Neural progenitor cell (in vitro differentiated cells): ENCODE data around the gene SVOP. TPM values are rescaled to one million over a fixed set of nuclear protein-coding genes. Genes with fewer than 3 reads are reported as not detected.

ENCODE experiments used
- DNase-seq: peaks from one replicate; pipeline ENCODE4 v3.0.0-alpha.2; 2016; ENCODE audit warnings: low spot score
- H2AFZ ChIP-seq: fragments of 200-600 bp; sonication (generic); replicated peaks from 2 replicates; pipeline ENCODE4 v1.6.1; 2016; ENCODE audit warnings: antibody characterized with exemption
- H3F3A ChIP-seq: fragments of 200-600 bp; sonication (generic); 2 replicates; pipeline ENCODE4 v1.6.1; 2016; ENCODE audit warnings: antibody characterized with exemption, low read depth
- H3K27ac ChIP-seq: fragments of 200-600 bp; sonication (generic); 2 replicates; pipeline ENCODE4 v1.5.1; 2016; ENCODE audit warnings: mild to moderate bottlenecking
- H3K27me3 ChIP-seq: fragments of 200-600 bp; sonication (generic); 2 replicates; pipeline ENCODE4 v1.6.1; 2016; ENCODE audit warnings: mild to moderate bottlenecking, moderate library complexity
- H3K36me3 ChIP-seq: fragments of 200-600 bp; sonication (generic); 2 replicates; pipeline ENCODE4 v1.5.1; 2016
- H3K4me1 ChIP-seq: fragments of 200-600 bp; sonication (generic); 2 replicates; pipeline ENCODE4 v1.6.1; 2016; ENCODE audit warnings: mixed run types
- H3K4me2 ChIP-seq: fragments of 200-600 bp; sonication (generic); 2 replicates; pipeline ENCODE4 v1.6.1; 2016
- H3K4me3 ChIP-seq: fragments of 200-600 bp; sonication (generic); 2 replicates; pipeline ENCODE4 v1.5.1; 2016
- H3K79me2 ChIP-seq: fragments of 200-600 bp; sonication (generic); 2 replicates; pipeline ENCODE4 v1.6.1; 2016; ENCODE audit warnings: low read depth
- H3K9ac ChIP-seq: fragments of 200-600 bp; sonication (generic); 2 replicates; pipeline ENCODE4 v1.6.1; 2016
- H3K9me3 ChIP-seq: fragments of 200-600 bp; sonication (generic); 2 replicates; pipeline ENCODE4 v1.5.1; 2016; ENCODE audit warnings: low read depth
- H4K20me1 ChIP-seq: fragments of 200-600 bp; sonication (generic); 2 replicates; pipeline ENCODE4 v1.6.1; 2016; ENCODE audit warnings: low read depth
- H3K27ac Mint-ChIP-seq: 3 replicates; pipeline ENCODE4 v1.8.0; 2021; ENCODE audit warnings: mixed read lengths
- H3K27me3 Mint-ChIP-seq: 2 replicates; pipeline ENCODE4 v1.8.0; 2022; ENCODE audit warnings: low read depth, mild to moderate bottlenecking, inconsistent platforms, moderate library complexity, mixed read lengths; ENCODE audit not compliant: insufficient read depth
- H3K36me3 Mint-ChIP-seq: 3 replicates; pipeline ENCODE4 v1.8.0; 2021; ENCODE audit warnings: mixed read lengths
- H3K4me1 Mint-ChIP-seq: 3 replicates; pipeline ENCODE4 v1.8.0; 2021; ENCODE audit warnings: mixed read lengths
- H3K4me3 Mint-ChIP-seq: 3 replicates; pipeline ENCODE4 v1.8.0; 2021; ENCODE audit warnings: mild to moderate bottlenecking, moderate library complexity, mixed read lengths
- H3K9me3 Mint-ChIP-seq: 3 replicates; pipeline ENCODE4 v1.8.0; 2020; ENCODE audit warnings: mixed read lengths
- EZH2 ChIP-seq: fragments of 200-600 bp; sonication (generic); IDR thresholded peaks from 2 replicates; pipeline ENCODE4 v1.6.1; 2017; ENCODE audit warnings: antibody characterized with exemption, mild to moderate bottlenecking, moderate library complexity
- EZH2phosphoT487 ChIP-seq: fragments of 200-600 bp; sonication (generic); IDR thresholded peaks from 2 replicates; pipeline ENCODE4 v1.6.1; 2017; ENCODE audit warnings: antibody characterized with exemption
- total RNA-seq: library from RNA; depleted of rRNA; stranded (reverse); fragments of >200 nt; gene quantifications from 2 replicates; pipeline ENCODE4 v1.2.3, GENCODE V29; 2015; ENCODE audit warnings: low replicate concordance
- TF ChIP-seq, protein P1 (sequence below): fragments of 200-600 bp; sonication (generic); IDR thresholded peaks from 2 replicates; pipeline ENCODE4 v1.5.1; 2017; ENCODE audit warnings: antibody characterized with exemption, mild to moderate bottlenecking

Gene SVOP
- total RNA-seq, 1 donor from 2014 or later, result not detected

- no peak for DNase-seq
- no peak overlapping the region for H3K27ac Mint-ChIP-seq
- H3K9me3 ChIP-seq, result no peaks in the 10 kb centered on the region
- no peaks in the 10 kb centered on the region for H3K4me1 ChIP-seq
- H3K4me3 ChIP-seq, result no peak overlapping the region
- no peaks in the 10 kb centered on the region for H3F3A ChIP-seq
- TF ChIP-seq EZH2, result no peak
- TF ChIP-seq EZH2phosphoT487, result no peak
- TF ChIP-seq, protein P1, sequence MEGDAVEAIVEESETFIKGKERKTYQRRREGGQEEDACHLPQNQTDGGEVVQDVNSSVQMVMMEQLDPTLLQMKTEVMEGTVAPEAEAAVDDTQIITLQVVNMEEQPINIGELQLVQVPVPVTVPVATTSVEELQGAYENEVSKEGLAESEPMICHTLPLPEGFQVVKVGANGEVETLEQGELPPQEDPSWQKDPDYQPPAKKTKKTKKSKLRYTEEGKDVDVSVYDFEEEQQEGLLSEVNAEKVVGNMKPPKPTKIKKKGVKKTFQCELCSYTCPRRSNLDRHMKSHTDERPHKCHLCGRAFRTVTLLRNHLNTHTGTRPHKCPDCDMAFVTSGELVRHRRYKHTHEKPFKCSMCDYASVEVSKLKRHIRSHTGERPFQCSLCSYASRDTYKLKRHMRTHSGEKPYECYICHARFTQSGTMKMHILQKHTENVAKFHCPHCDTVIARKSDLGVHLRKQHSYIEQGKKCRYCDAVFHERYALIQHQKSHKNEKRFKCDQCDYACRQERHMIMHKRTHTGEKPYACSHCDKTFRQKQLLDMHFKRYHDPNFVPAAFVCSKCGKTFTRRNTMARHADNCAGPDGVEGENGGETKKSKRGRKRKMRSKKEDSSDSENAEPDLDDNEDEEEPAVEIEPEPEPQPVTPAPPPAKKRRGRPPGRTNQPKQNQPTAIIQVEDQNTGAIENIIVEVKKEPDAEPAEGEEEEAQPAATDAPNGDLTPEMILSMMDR, result no peak
- peaks cover 24% of the 10 kb centered on the region for H3K27me3 ChIP-seq
- H3K79me2 ChIP-seq, result no peaks in the 10 kb centered on the region
- no peak overlapping the region for H3K4me2 ChIP-seq
- H3K9ac ChIP-seq, result no peak overlapping the region
- H3K4me3 Mint-ChIP-seq, result no peak overlapping the region
- H3K9me3 Mint-ChIP-seq, result no peaks in the 10 kb centered on the region
- H2AFZ ChIP-seq, result no peak overlapping the region
- no peaks in the 10 kb centered on the region for H3K36me3 ChIP-seq
- peaks cover 6% of the 10 kb centered on the region for H3K4me1 Mint-ChIP-seq
- H4K20me1 ChIP-seq, result no peaks in the 10 kb centered on the region
- H3K27ac ChIP-seq, result no peak overlapping the region
- H3K27me3 Mint-ChIP-seq, result peaks cover 6% of the 10 kb centered on the region
- H3K36me3 Mint-ChIP-seq, result no peaks in the 10 kb centered on the region
Observed at GRCh38 chr12:109047081-109047805, 26.4 kb upstream of the SVOP start.

DNA sequence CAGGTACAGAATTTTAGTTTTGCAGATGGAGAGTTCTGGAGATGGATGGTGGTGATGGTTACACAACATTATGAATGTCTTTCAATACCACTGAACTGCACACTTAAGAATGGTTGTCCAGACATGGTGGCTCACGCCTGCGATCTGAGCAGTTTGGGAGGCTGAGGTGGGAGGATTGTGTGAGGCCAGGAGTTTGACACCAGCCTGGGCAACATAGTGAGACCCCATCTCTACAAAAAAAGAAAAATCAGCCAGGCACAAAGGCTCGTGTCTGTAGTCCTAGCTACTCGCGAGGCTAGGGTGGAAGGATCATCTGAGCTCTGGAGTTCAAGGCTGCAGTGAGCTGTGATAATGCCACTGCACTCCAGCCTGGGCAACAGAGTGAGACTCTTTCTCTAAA lies 23.4 kb upstream of the SVOP start:
- no peak overlapping the region for H3K9ac ChIP-seq
- H3K4me3 Mint-ChIP-seq, result no peak overlapping the region
- no peak for DNase-seq
- H3K4me1 Mint-ChIP-seq, result no peaks in the 10 kb centered on the region
- H4K20me1 ChIP-seq, result no peaks in the 10 kb centered on the region
- H3K36me3 Mint-ChIP-seq, result no peaks in the 10 kb centered on the region
- H3K36me3 ChIP-seq, result no peaks in the 10 kb centered on the region
- H3K27me3 ChIP-seq, result peaks cover 29% of the 10 kb centered on the region
- no peak overlapping the region for H2AFZ ChIP-seq
- H3K9me3 ChIP-seq, result no peaks in the 10 kb centered on the region
- no peak overlapping the region for H3K4me3 ChIP-seq
- H3K27ac ChIP-seq, result no peak overlapping the region
- TF ChIP-seq, protein P1, result no peak
- TF ChIP-seq EZH2phosphoT487 (no peak), EZH2 (no peak)
- peaks cover 8% of the 10 kb centered on the region for H3K27me3 Mint-ChIP-seq
- no peaks in the 10 kb centered on the region for H3K4me1 ChIP-seq
- H3F3A ChIP-seq, result no peaks in the 10 kb centered on the region
- no peaks in the 10 kb centered on the region for H3K9me3 Mint-ChIP-seq
- no peaks in the 10 kb centered on the region for H3K79me2 ChIP-seq
- no peak overlapping the region for H3K4me2 ChIP-seq
- H3K27ac Mint-ChIP-seq, result no peak overlapping the region

DNA sequence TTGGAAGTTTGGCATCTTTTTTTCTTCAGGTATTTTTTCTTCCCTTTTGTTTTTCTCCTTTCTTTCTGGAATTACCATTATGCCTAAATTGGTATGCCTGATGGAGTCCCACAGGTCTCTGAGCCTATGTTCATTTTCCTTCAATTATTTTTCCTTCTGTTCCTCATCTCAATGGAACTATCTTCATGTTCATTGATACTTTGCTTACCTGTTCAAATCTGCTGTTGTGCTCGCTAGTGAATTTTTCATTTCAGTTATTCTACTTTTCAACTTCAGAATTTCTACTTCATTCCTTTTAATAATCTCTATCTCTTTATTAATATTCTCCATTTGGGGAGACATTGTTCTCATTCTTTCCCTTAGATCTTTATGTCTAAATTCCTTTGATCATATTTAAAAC lies 16.1 kb upstream of the SVOP start:
- Mint-ChIP-seq H3K27ac (no peak overlapping the region), H3K4me3 (no peak overlapping the region), H3K36me3 (no peaks in the 10 kb centered on the region), H3K9me3 (peaks cover 4% of the 10 kb centered on the region), H3K4me1 (peaks cover 7% of the 10 kb centered on the region), H3K27me3 (peaks cover 2% of the 10 kb centered on the region)
- Histone ChIP-seq H4K20me1 (no peaks in the 10 kb centered on the region), H3K4me1 (peaks cover 7% of the 10 kb centered on the region), H3K36me3 (no peaks in the 10 kb centered on the region), H2AFZ (no peak overlapping the region), H3K4me2 (no peak overlapping the region), H3K9me3 (no peaks in the 10 kb centered on the region), H3K27me3 (peaks cover 7% of the 10 kb centered on the region), H3K9ac (no peak overlapping the region), H3K79me2 (no peaks in the 10 kb centered on the region), H3K4me3 (no peak overlapping the region), H3K27ac (no peak overlapping the region), H3F3A (no peaks in the 10 kb centered on the region)
- no peak for DNase-seq
- TF ChIP-seq EZH2phosphoT487, result no peak
- TF ChIP-seq, protein P1, result no peak
- TF ChIP-seq EZH2, result no peak
